Trophoblast cell (in vitro differentiated cells and primary cell): ENCODE measurements around the gene AK6.

Experiments
- DNase-seq, 2 donors: peaks; one replicate each; pipeline ENCODE4 v3.0.0-alpha.2; 2016
- H2AFZ ChIP-seq: 2 replicates; pipeline ENCODE4 v1.6.1; 2013; ENCODE audit warnings: low read length, moderate library complexity, mild to moderate bottlenecking; ENCODE audit not compliant: insufficient read depth, poor library complexity
- H2AK5ac ChIP-seq: 2 replicates; pipeline ENCODE4 v1.6.1; 2013; ENCODE audit warnings: mild to moderate bottlenecking, low read length
- H2BK120ac ChIP-seq: 2 replicates; pipeline ENCODE4 v1.6.1; 2013; ENCODE audit warnings: low read length, mild to moderate bottlenecking, moderate library complexity; ENCODE audit not compliant: insufficient read depth, poor library complexity
- H2BK12ac ChIP-seq: 2 replicates; pipeline ENCODE4 v1.6.1; 2013; ENCODE audit warnings: mild to moderate bottlenecking, low read length, moderate library complexity
- H2BK5ac ChIP-seq: 2 replicates; pipeline ENCODE4 v1.6.1; 2013; ENCODE audit warnings: low read length, low read depth, moderate library complexity, mild to moderate bottlenecking; ENCODE audit not compliant: poor library complexity
- H3K14ac ChIP-seq: 2 replicates; pipeline ENCODE4 v1.6.1; 2013; ENCODE audit warnings: mild to moderate bottlenecking, low read length
- H3K18ac ChIP-seq: 2 replicates; pipeline ENCODE4 v1.6.1; 2013; ENCODE audit warnings: mild to moderate bottlenecking, low read length
- H3K23ac ChIP-seq: 2 replicates; pipeline ENCODE4 v1.6.1; 2013; ENCODE audit warnings: low read length
- H3K27ac ChIP-seq: 2 replicates; pipeline ENCODE4 v1.5.1; 2013; ENCODE audit warnings: low read depth, mild to moderate bottlenecking, inconsistent platforms, low read length, moderate library complexity
- H3K27me3 ChIP-seq: 2 replicates; pipeline ENCODE4 v1.6.1; 2013; ENCODE audit warnings: inconsistent platforms, mild to moderate bottlenecking, low read length, moderate library complexity; ENCODE audit not compliant: insufficient read depth
- H3K36me3 ChIP-seq, 2 experiments: 1 replicate in 1 of 2; 2 replicates in 1 of 2; pipeline ENCODE4 v1.6.1; 2013; ENCODE audit warnings: low read length in 2 of 2, mild to moderate bottlenecking in 2 of 2, moderate library complexity in 1 of 2; ENCODE audit not compliant: insufficient read depth in 2 of 2, control insufficient read depth in 1 of 2
- H3K4ac ChIP-seq: 2 replicates; pipeline ENCODE4 v1.6.1; 2013; ENCODE audit warnings: low read depth, mild to moderate bottlenecking, low read length, moderate library complexity
- H3K4me1 ChIP-seq, 2 experiments: 1 replicate in 1 of 2; 2 replicates in 1 of 2; pipeline ENCODE4 v1.6.1; 2013; ENCODE audit warnings: low read length in 2 of 2, mild to moderate bottlenecking in 2 of 2, moderate library complexity in 1 of 2; ENCODE audit not compliant: insufficient read depth in 2 of 2, control insufficient read depth in 1 of 2
- H3K4me2 ChIP-seq: 2 replicates; pipeline ENCODE4 v1.6.1; 2013; ENCODE audit warnings: inconsistent platforms, mild to moderate bottlenecking, low read length, moderate library complexity
- H3K4me3 ChIP-seq: 2 replicates; pipeline ENCODE4 v1.5.1; 2013; ENCODE audit warnings: mild to moderate bottlenecking, low read depth, low read length, inconsistent platforms
- H3K79me1 ChIP-seq: one replicate; pipeline ENCODE4 v1.6.1; 2013; ENCODE audit warnings: low read length
- H3K79me2 ChIP-seq: 2 replicates; pipeline ENCODE4 v1.6.1; 2013; ENCODE audit warnings: low read length, mild to moderate bottlenecking; ENCODE audit not compliant: control insufficient read depth, insufficient read depth, poor library complexity
- H3K9ac ChIP-seq: 2 replicates; pipeline ENCODE4 v1.6.1; 2013; ENCODE audit warnings: mild to moderate bottlenecking, low read length
- H3K9me3 ChIP-seq: 2 replicates; pipeline ENCODE4 v1.6.1; 2013; ENCODE audit warnings: low read depth, mild to moderate bottlenecking, control low read depth, inconsistent platforms, low read length; ENCODE audit not compliant: insufficient read depth
- H4K12ac ChIP-seq: 2 replicates; pipeline ENCODE4 v1.6.1; 2013; ENCODE audit warnings: low read depth, mild to moderate bottlenecking, low read length, moderate library complexity
- H4K8ac ChIP-seq: 2 replicates; pipeline ENCODE4 v1.6.1; 2013; ENCODE audit warnings: low read depth, mild to moderate bottlenecking, low read length, moderate library complexity
- H4K91ac ChIP-seq: one replicate; pipeline ENCODE4 v1.6.1; 2013; ENCODE audit warnings: low read depth, mild to moderate bottlenecking, low read length, moderate library complexity
- WGBS: extraction: QIAGEN DNeasy Blood & Tissue Kit; methylation state at CpG from one replicate; pipeline ENCODE4 v1.1.7; 2013; ENCODE audit warnings: missing lambda C conversion rate; ENCODE audit not compliant: insufficient read length, insufficient coverage; ENCODE audit errors: extremely low coverage; 5-methylcytosine and 5-hydroxymethylcytosine counted together

Gene AK6

GRCh38 chr5:69359699-69360098 lies 9.6 kb downstream of the AK6 start:
- no peak overlapping the region for H3K4me3 ChIP-seq
- H3K27ac ChIP-seq = no peak overlapping the region
- H2BK5ac ChIP-seq = no peak overlapping the region
- no peak overlapping the region for H3K4me2 ChIP-seq
- no peak overlapping the region for H2AK5ac ChIP-seq
- no peak overlapping the region for H2BK120ac ChIP-seq
- H4K91ac ChIP-seq = no peak overlapping the region
- no peak overlapping the region for H3K18ac ChIP-seq
- H4K8ac ChIP-seq = no peak overlapping the region
- no peak for DNase-seq
- H3K27me3 ChIP-seq = no peaks in the 10 kb centered on the region
- no peak overlapping the region for H2BK12ac ChIP-seq
- no peaks in the 10 kb centered on the region for H3K4me1 ChIP-seq
- H3K23ac ChIP-seq = no peak overlapping the region
- H3K4ac ChIP-seq = no peak overlapping the region
- no peak overlapping the region for H3K14ac ChIP-seq
- no peaks in the 10 kb centered on the region for H3K79me2 ChIP-seq
- no peaks in the 10 kb centered on the region for H3K79me1 ChIP-seq
- H4K12ac ChIP-seq = no peak overlapping the region
- H3K9ac ChIP-seq = no peak overlapping the region
- no CpG with 5 or more reads among the region's 3 CpGs for WGBS
- peaks cover 7 to 15% of the 10 kb centered on the region in 2 experiments for H3K36me3 ChIP-seq
- no peak overlapping the region for H2AFZ ChIP-seq
- H3K9me3 ChIP-seq = no peaks in the 10 kb centered on the region

DNA sequence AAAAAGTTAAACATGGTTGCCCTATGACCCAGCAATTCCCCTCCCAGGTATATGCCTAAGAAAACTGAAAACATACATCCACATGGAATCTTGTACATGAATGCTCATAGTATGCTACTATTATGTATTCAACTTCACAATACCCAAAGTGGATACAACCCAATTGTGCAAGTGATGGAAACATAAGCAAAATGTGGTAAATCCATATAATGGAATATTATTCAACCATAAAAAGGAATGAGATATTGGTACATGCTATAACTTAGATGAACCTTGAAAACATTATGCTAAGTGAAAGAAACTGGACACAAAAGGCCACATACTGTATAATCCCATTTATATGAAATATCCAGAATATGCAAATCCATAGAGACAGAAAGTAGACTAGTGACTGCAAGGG lies 18.7 kb downstream of the AK6 start:
- Histone ChIP-seq H3K18ac (no peak overlapping the region), H3K27ac (no peak overlapping the region), H3K4ac (no peak overlapping the region), H3K23ac (no peak overlapping the region), H3K14ac (no peak overlapping the region), H3K79me2 (no peaks in the 10 kb centered on the region), H4K12ac (no peak overlapping the region), H3K36me3 (peaks cover 4 to 13% of the 10 kb centered on the region in 2 experiments), H2BK5ac (no peak overlapping the region), H2AFZ (no peak overlapping the region), H3K4me3 (no peak overlapping the region), H2AK5ac (no peak overlapping the region), H2BK12ac (no peak overlapping the region), H3K9me3 (no peaks in the 10 kb centered on the region), H2BK120ac (no peak overlapping the region), H4K91ac (no peak overlapping the region), H3K4me1 (no peaks in the 10 kb centered on the region), H3K9ac (no peak overlapping the region), H3K79me1 (no peaks in the 10 kb centered on the region), H4K8ac (no peak overlapping the region), H3K4me2 (no peak overlapping the region), H3K27me3 (no peaks in the 10 kb centered on the region)
- DNase-seq = no peak

DNA sequence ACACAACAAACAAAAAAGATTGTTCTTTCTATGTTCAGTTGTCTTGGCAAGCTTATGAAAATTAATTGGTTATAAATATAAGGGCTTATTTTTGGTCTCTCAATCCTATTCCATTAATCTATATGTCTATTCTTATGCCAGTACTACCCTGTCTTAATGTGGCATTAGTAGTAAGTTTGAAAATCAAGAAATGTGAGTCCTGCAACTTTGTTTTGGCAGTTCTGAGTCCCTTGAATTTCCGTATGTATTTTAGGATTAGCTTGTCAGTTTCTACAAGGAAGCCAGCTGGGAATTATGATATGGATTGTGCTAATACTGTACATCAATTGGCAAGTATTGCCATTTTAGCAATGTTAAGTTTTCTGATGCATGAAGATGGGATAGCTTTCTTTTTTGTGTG lies 26.2 kb downstream of the AK6 start:
- Histone ChIP-seq H2AK5ac (no peak overlapping the region), H3K4me3 (no peak overlapping the region), H3K27ac (no peak overlapping the region), H3K4me1 (no peaks in the 10 kb centered on the region), H3K4me2 (no peak overlapping the region), H2BK120ac (no peak overlapping the region), H3K14ac (no peak overlapping the region), H2BK12ac (no peak overlapping the region), H2BK5ac (no peak overlapping the region), H2AFZ (no peak overlapping the region), H3K79me1 (no peaks in the 10 kb centered on the region), H4K12ac (no peak overlapping the region), H3K23ac (no peak overlapping the region), H3K27me3 (no peaks in the 10 kb centered on the region), H3K9ac (no peak overlapping the region), H3K9me3 (no peaks in the 10 kb centered on the region), H3K79me2 (no peaks in the 10 kb centered on the region), H3K36me3 (no peaks in the 10 kb centered on the region), H3K18ac (no peak overlapping the region), H3K4ac (no peak overlapping the region), H4K8ac (no peak overlapping the region), H4K91ac (no peak overlapping the region)
- no CpG with 5 or more reads among the region's 1 CpG for WGBS
- no peak for DNase-seq

- H3K4me1 ChIP-seq = no peaks in the 10 kb centered on the region
- no peak overlapping the region for H3K4ac ChIP-seq
- H3K9ac ChIP-seq = no peak overlapping the region
- no peak overlapping the region for H4K8ac ChIP-seq
- no peak overlapping the region for H3K4me2 ChIP-seq
- H2BK120ac ChIP-seq = no peak overlapping the region
- H3K27ac ChIP-seq = no peak overlapping the region
- H3K36me3 ChIP-seq = no peaks in the 10 kb centered on the region
- no peak overlapping the region for H3K18ac ChIP-seq
- no peak overlapping the region for H2AFZ ChIP-seq
- H3K14ac ChIP-seq = no peak overlapping the region
- no peaks in the 10 kb centered on the region for H3K79me2 ChIP-seq
- H2BK12ac ChIP-seq = no peak overlapping the region
- no peaks in the 10 kb centered on the region for H3K79me1 ChIP-seq
- H4K12ac ChIP-seq = no peak overlapping the region
- WGBS = no CpG with 5 or more reads among the region's 4 CpGs
- H3K23ac ChIP-seq = no peak overlapping the region
- no peaks in the 10 kb centered on the region for H3K9me3 ChIP-seq
- H2AK5ac ChIP-seq = no peak overlapping the region
- H3K4me3 ChIP-seq = no peak overlapping the region
- no peak for DNase-seq
- H4K91ac ChIP-seq = no peak overlapping the region
- no peaks in the 10 kb centered on the region for H3K27me3 ChIP-seq
- no peak overlapping the region for H2BK5ac ChIP-seq
Observed at GRCh38 chr5:69341520-69342161, 27.7 kb downstream of the AK6 start.
